Stimulated activated naive B cell treated with anti-CD40 and anti-IgM and Interleukin-4, amounts not matched to agents 10 μg/mL and 1 μg/mL and 100 μg/mL, for 72 hours (primary cell): ENCODE data around the gene ARHGAP15.

ENCODE experiments used
- ATAC-seq, 2 donors: fragments of 150-1000 bp; cut with Tn5 transposase; replicated peaks; 2 replicates each; pipeline ENCODE4 v1.10.0; 2021; ENCODE audit warnings: moderate library complexity in 1 of 2
- DNase-seq: peaks from one replicate; pipeline ENCODE4 v3.0.0; 2021
- H3K27ac Mint-ChIP-seq: one replicate; pipeline ENCODE4 v1.8.0; 2022; ENCODE audit warnings: mild to moderate bottlenecking, mixed read lengths
- H3K27me3 Mint-ChIP-seq, 2 donors: one replicate each; pipeline ENCODE4 v1.8.0; 2022; ENCODE audit warnings: mixed read lengths in 2 of 2
- H3K36me3 Mint-ChIP-seq, 2 donors: one replicate each; pipeline ENCODE4 v1.8.0; 2022; ENCODE audit warnings: mixed read lengths in 2 of 2, mild to moderate bottlenecking in 1 of 2
- H3K4me1 Mint-ChIP-seq, 2 donors: one replicate each; pipeline ENCODE4 v1.8.0; 2022; ENCODE audit warnings: mixed read lengths in 2 of 2, mild to moderate bottlenecking in 1 of 2
- H3K4me3 Mint-ChIP-seq, 2 donors: one replicate each; pipeline ENCODE4 v1.8.0; 2022; ENCODE audit warnings: mild to moderate bottlenecking in 2 of 2, mixed read lengths in 2 of 2, moderate library complexity in 1 of 2
- H3K9me3 Mint-ChIP-seq, 2 donors: one replicate each; pipeline ENCODE4 v1.8.0; 2022; ENCODE audit warnings: mixed read lengths in 2 of 2, mild to moderate bottlenecking in 1 of 2

Gene ARHGAP15

GRCh38 chr2:143622106-143622505 lies 492.9 kb downstream of the ARHGAP15 start:
- peaks cover 42 to 60% of the 10 kb centered on the region in 2 donors for H3K36me3 Mint-ChIP-seq
- ATAC-seq, result no peak

GRCh38 chr2:143623231-143623908 lies 494.2 kb downstream of the ARHGAP15 start:
- H3K4me3 Mint-ChIP-seq, result no peak overlapping the region
- no peak for ATAC-seq
- H3K4me1 Mint-ChIP-seq, result no peaks in the 10 kb centered on the region
- H3K27me3 Mint-ChIP-seq, result no peaks in the 10 kb centered on the region
- DNase-seq, result no peak
- peaks cover 53 to 64% of the 10 kb centered on the region in 2 donors for H3K36me3 Mint-ChIP-seq
- no peak overlapping the region for H3K27ac Mint-ChIP-seq
- H3K9me3 Mint-ChIP-seq, result peaks cover 7 to 8% of the 10 kb centered on the region in 2 donors

More at GRCh38 chr2:143622106-143622505, 492.9 kb downstream of the ARHGAP15 start:
- DNase-seq, result no peak
- Mint-ChIP-seq H3K27me3 (no peaks in the 10 kb centered on the region), H3K4me1 (no peaks in the 10 kb centered on the region), H3K4me3 (no peak overlapping the region), H3K27ac (no peak overlapping the region), H3K9me3 (peaks cover 6 to 7% of the 10 kb centered on the region in 2 donors)

DNA sequence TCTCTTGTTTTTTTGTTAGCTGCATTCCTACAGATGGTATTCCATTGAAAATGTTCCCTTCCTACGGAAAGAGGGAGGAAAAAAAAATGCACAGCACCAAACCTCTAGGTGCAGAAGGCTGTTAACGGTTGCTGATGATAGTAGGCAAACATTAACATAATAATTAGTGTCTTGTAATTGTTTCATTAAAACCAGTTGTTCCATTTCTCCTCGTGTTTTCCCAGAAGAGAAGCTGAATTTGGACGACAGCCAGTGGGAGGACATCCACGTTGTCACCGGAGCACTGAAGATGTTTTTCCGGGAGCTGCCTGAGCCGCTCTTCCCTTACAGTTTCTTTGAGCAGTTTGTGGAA lies 494.7 kb downstream of the ARHGAP15 start:
- Mint-ChIP-seq H3K4me1 (no peaks in the 10 kb centered on the region), H3K9me3 (peaks cover 7 to 8% of the 10 kb centered on the region in 2 donors), H3K27ac (no peak overlapping the region), H3K4me3 (no peak overlapping the region), H3K27me3 (no peaks in the 10 kb centered on the region), H3K36me3 (peaks cover 58 to 69% of the 10 kb centered on the region in 2 donors)
- DNase-seq, result no peak
- ATAC-seq, result no peak

- no peaks in the 10 kb centered on the region for H3K27me3 Mint-ChIP-seq
- no peaks in the 10 kb centered on the region for H3K4me1 Mint-ChIP-seq
- ATAC-seq, result no peak
- H3K4me3 Mint-ChIP-seq, result no peak overlapping the region
- H3K36me3 Mint-ChIP-seq, result peaks cover 53 to 68% of the 10 kb centered on the region in 2 donors
- H3K9me3 Mint-ChIP-seq, result peaks cover 10 to 11% of the 10 kb centered on the region in 2 donors
- no peak overlapping the region for H3K27ac Mint-ChIP-seq
- no peak for DNase-seq
Measured at GRCh38 chr2:143629340-143629739, 500.1 kb downstream of the ARHGAP15 start.

- no peaks in the 10 kb centered on the region for H3K27me3 Mint-ChIP-seq
- no peak overlapping the region for H3K4me3 Mint-ChIP-seq
- no peaks in the 10 kb centered on the region for H3K4me1 Mint-ChIP-seq
Measured at GRCh38 chr2:143632751-143633374, 503.6 kb downstream of the ARHGAP15 start.

DNA sequence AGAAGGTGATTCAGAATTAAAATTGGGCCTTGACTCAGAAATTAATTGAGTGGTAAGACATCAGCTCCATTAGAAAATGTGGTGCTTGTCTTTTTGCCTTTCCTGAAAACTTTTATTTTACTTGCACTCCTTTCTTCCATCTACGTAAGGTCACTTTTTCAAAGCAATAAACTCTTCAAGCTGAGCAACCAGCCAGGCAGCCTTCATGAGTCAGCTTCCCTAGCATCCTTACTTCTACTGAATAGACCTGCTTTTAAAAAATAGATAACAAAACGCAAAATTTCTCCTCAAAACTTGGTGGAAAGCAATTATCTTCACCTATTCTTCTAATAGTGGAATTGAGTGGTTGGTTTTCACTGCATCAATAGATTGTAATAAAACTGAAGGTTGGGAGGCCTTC lies 504.2 kb downstream of the ARHGAP15 start:
- peaks cover 44 to 61% of the 10 kb centered on the region in 2 donors for H3K36me3 Mint-ChIP-seq
- peaks cover 8 to 16% of the 10 kb centered on the region in 2 donors for H3K9me3 Mint-ChIP-seq

More at GRCh38 chr2:143632751-143633374, 503.6 kb downstream of the ARHGAP15 start:
- peaks cover 8 to 17% of the 10 kb centered on the region in 2 donors for H3K9me3 Mint-ChIP-seq
- ATAC-seq (no peak), DNase-seq (no peak)
- peaks cover 50 to 66% of the 10 kb centered on the region in 2 donors for H3K36me3 Mint-ChIP-seq
- no peak overlapping the region for H3K27ac Mint-ChIP-seq

GRCh38 chr2:143635302-143635701 lies 506.1 kb downstream of the ARHGAP15 start:
- peaks cover 40 to 60% of the 10 kb centered on the region in 2 donors for H3K36me3 Mint-ChIP-seq
- no peak overlapping the region for H3K4me3 Mint-ChIP-seq
- DNase-seq (no peak), ATAC-seq (no peak)
- no peaks in the 10 kb centered on the region for H3K4me1 Mint-ChIP-seq
- H3K9me3 Mint-ChIP-seq, result peaks cover 8 to 16% of the 10 kb centered on the region in 2 donors
- no peaks in the 10 kb centered on the region for H3K27me3 Mint-ChIP-seq
- H3K27ac Mint-ChIP-seq, result no peak overlapping the region

More for the DNA sequence above, 504.2 kb downstream of the ARHGAP15 start:
- no peak for ATAC-seq
- no peak for DNase-seq
- Mint-ChIP-seq H3K4me1 (no peaks in the 10 kb centered on the region), H3K27ac (no peak overlapping the region), H3K27me3 (no peaks in the 10 kb centered on the region), H3K4me3 (no peak overlapping the region)

- Mint-ChIP-seq H3K9me3 (peaks cover 8 to 16% of the 10 kb centered on the region in 2 donors), H3K4me3 (no peak overlapping the region), H3K36me3 (peaks cover 37 to 57% of the 10 kb centered on the region in 2 donors), H3K4me1 (no peaks in the 10 kb centered on the region), H3K27me3 (no peaks in the 10 kb centered on the region), H3K27ac (no peak overlapping the region)
- ATAC-seq (no peak), DNase-seq (no peak)
Measured at GRCh38 chr2:143635936-143636335, 506.7 kb downstream of the ARHGAP15 start.

DNA sequence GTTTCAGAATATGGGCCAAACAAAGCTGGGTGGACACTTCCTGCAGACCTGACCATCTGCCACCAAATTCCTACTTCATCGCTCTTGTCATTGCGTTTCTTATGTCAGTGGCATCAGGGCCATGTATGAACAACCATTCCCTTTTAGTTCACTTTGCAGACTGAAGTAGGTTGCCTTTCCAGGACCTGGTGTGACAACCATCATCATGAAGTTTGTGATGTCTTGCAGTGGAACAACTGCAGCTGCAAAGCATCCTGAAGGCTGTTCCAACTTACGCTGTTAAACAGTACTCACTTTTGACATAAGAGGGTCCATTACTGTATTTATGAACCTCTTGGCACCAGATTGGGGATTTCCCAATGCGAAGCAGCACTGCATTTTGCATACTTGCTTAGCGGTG lies 511.6 kb downstream of the ARHGAP15 start:
- Mint-ChIP-seq H3K4me3 (no peak overlapping the region), H3K27me3 (no peaks in the 10 kb centered on the region), H3K36me3 (peaks cover 22 to 50% of the 10 kb centered on the region in 2 donors), H3K9me3 (peaks cover 4 to 9% of the 10 kb centered on the region in 2 donors), H3K4me1 (no peaks in the 10 kb centered on the region), H3K27ac (no peak overlapping the region)
- DNase-seq, result no peak
- ATAC-seq, result no peak

GRCh38 chr2:143645921-143646645 lies 516.9 kb downstream of the ARHGAP15 start:
- no peaks in the 10 kb centered on the region for H3K27me3 Mint-ChIP-seq
- H3K27ac Mint-ChIP-seq, result no peak overlapping the region
- DNase-seq, result no peak
- no peak overlapping the region for H3K4me3 Mint-ChIP-seq
- no peak for ATAC-seq
- H3K36me3 Mint-ChIP-seq, result peaks cover 22 to 55% of the 10 kb centered on the region in 2 donors
- peaks cover 0 to 3% of the 10 kb centered on the region in 2 donors for H3K9me3 Mint-ChIP-seq
- no peaks in the 10 kb centered on the region for H3K4me1 Mint-ChIP-seq

- ATAC-seq (no peak), DNase-seq (no peak)
- no peaks in the 10 kb centered on the region for H3K4me1 Mint-ChIP-seq
- peaks cover 8 to 11% of the 10 kb centered on the region in 2 donors for H3K9me3 Mint-ChIP-seq
- H3K27me3 Mint-ChIP-seq, result no peaks in the 10 kb centered on the region
- H3K27ac Mint-ChIP-seq, result no peak overlapping the region
- peaks cover 30 to 54% of the 10 kb centered on the region in 2 donors for H3K36me3 Mint-ChIP-seq
- H3K4me3 Mint-ChIP-seq, result no peak overlapping the region
Measured at GRCh38 chr2:143649226-143649740, 520.1 kb downstream of the ARHGAP15 start.

DNA sequence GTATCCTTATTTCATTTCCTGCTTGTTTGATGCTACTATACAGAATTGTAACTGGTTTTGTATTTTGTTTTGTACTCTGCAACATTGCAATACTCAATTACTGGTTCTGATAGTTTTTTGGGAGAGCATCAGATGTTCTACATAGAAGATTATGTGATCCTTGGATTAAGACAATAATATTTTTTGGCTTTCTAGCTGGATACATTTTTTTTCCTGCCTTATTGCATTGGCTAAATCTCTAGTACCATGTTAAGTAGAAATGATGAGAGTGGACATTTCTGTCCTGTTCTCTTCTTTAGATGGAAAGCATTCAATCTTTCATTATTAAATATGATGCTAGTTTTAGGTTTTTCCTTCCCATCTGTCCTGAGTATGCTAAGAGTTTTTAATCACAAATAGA lies 523.5 kb downstream of the ARHGAP15 start:
- Mint-ChIP-seq H3K27me3 (no peaks in the 10 kb centered on the region), H3K9me3 (peaks cover 8 to 12% of the 10 kb centered on the region in 2 donors), H3K4me3 (no peak overlapping the region), H3K36me3 (peaks cover 34 to 63% of the 10 kb centered on the region in 2 donors), H3K27ac (no peak overlapping the region), H3K4me1 (peaks cover 0 to 2% of the 10 kb centered on the region in 2 donors)
- DNase-seq (no peak), ATAC-seq (no peak)

- ATAC-seq (no peak), DNase-seq (no peak)
- no peak overlapping the region for H3K27ac Mint-ChIP-seq
- H3K36me3 Mint-ChIP-seq, result peaks cover 5 to 18% of the 10 kb centered on the region in 2 donors
- H3K4me1 Mint-ChIP-seq, result no peaks in the 10 kb centered on the region
- no peaks in the 10 kb centered on the region for H3K9me3 Mint-ChIP-seq
- no peaks in the 10 kb centered on the region for H3K27me3 Mint-ChIP-seq
- no peak overlapping the region for H3K4me3 Mint-ChIP-seq
Measured at GRCh38 chr2:143668234-143668633, 539.0 kb downstream of the ARHGAP15 start.

DNA sequence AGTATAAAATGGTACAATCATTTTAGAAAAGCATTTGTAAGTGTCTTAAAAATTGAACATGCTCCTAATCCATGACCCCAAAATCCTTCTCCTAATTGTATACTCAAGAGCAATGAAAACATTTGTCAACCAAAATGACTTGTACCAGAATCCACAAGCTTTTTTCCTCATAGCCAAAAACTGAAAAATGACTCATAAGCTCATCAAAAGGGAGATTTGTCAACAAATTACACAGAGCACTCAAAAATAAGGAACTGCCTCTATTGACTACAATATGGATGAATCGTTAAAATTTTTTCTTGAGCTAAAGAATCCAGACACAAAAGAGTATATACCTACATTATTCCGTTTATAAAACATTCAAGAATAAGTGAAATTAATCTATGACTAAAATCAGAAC lies 544.8 kb downstream of the ARHGAP15 start:
- Mint-ChIP-seq H3K27ac (no peak overlapping the region), H3K4me1 (peaks cover 7 to 8% of the 10 kb centered on the region in 2 donors), H3K27me3 (no peaks in the 10 kb centered on the region), H3K4me3 (no peak overlapping the region), H3K9me3 (peaks cover 0 to 5% of the 10 kb centered on the region in 2 donors), H3K36me3 (peaks cover 20 to 43% of the 10 kb centered on the region in 2 donors)
- ATAC-seq (no peak), DNase-seq (no peak)
